ENCODE data around the gene ERO1B.
"Not testable (repeated sequence)": the region's sequence is repeated elsewhere in the genome, so short reads cannot be mapped to it uniquely, and the experiment has no call there.

Gene ERO1B

GRCh38 chr1:236281654-236282424 is at the start of gene ERO1B:
Gene ERO1B, minus strand, starts transcription at chr1:236281958. Its CDS starts 175 bp downstream, at chr1:236281783.
- peak; percentile 93 to 97 for DNase-seq (ENCODE audit: low read depth in 2 of 2)

DNA sequence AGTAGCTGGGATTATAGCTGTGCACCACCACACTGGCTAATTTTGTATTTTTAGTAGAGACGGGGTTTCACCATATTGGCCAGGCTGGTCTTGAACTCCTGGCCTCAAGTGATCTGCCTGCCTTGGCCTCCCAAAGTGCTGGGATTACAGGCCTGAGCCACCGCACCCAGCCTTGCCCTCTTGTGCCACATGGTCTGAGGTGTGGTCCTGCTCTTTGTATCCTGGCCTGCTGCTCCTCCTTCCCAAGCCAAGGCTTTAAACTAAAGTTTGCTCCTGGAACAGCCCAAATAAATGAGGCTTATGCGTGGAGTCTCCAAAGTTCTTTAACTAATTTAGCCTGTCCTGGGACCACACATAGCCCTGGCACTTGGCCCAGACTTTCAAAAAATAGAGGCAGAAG is 49.7 kb upstream of the ERO1B start:
- not testable (repeated sequence) for DNase-seq (ENCODE audit: low read depth in 2 of 2)

DNA sequence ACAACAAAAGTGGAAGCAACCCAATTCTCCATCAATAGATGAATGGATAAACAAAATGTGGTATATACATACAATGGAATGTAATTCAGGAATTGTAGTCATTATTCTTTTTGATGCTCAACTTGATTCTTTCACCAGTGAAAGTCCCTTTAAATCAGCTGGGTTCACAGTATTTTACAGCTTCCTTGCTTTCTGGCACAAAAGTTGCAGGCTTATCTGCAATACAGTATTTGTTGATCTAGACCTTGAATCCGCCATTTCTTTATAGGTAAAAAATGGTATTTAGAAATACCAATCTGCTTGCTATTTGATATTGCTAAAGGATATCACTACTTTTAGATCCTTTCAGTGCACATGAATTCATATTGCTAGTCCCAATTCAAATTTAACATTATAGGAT is 44.7 kb upstream of the ERO1B start:
- DNase-seq (ENCODE audit: low read depth in 2 of 2) = no peak

GRCh38 chr1:236325567-236325966 is 43.8 kb upstream of the ERO1B start:
- no peak for DNase-seq (ENCODE audit: low read depth in 2 of 2)

- no peak for DNase-seq (ENCODE audit: low read depth in 2 of 2)
Measured at GRCh38 chr1:236323819-236324411, 42.2 kb upstream of the ERO1B start.

- no peak for DNase-seq (ENCODE audit: low read depth in 2 of 2)
Measured at GRCh38 chr1:236322566-236323409, 41.0 kb upstream of the ERO1B start.

DNA sequence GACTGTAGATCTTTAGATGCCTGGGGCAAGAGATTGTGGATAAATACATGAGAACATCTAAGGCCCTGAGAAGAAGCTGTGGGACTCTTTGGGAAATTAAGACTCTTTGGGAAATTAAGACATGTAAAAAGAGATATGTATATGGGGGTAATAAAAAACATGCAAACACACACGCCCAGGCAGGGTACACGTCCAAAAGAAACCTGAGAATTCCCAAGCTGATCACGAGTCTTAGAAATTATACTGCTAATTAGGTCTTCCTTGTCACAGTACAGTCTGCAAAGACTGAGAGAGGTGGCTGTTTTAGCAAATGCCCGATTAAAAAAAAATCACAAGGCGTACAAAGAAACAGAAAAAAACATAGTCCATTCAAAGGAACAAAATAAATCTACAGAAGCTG is 39.3 kb upstream of the ERO1B start:
- no peak for DNase-seq (ENCODE audit: low read depth in 2 of 2)

DNA sequence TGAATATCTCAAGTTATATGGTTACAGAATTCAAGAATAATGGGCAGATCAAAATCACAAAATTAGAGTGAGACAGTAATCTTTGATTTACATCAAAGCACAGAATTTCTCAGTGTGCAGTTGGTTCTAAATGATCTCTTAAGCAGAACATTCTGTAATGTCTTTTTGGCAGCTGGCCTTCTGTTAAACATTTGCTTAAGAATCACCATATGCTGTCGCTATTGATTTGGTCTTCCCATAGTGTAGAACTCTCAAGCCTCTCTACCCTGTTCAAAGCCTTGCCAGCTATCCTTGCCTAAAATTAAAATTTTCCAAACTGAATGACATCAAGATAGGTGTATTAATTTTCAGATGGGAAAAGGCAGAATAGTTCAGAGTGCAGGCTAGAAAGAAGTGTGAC is 38.9 kb upstream of the ERO1B start:
- no peak for DNase-seq (ENCODE audit: low read depth in 2 of 2)

- no peak for DNase-seq (ENCODE audit: low read depth in 2 of 2)
Measured at GRCh38 chr1:236320214-236320613, 38.5 kb upstream of the ERO1B start.

DNA sequence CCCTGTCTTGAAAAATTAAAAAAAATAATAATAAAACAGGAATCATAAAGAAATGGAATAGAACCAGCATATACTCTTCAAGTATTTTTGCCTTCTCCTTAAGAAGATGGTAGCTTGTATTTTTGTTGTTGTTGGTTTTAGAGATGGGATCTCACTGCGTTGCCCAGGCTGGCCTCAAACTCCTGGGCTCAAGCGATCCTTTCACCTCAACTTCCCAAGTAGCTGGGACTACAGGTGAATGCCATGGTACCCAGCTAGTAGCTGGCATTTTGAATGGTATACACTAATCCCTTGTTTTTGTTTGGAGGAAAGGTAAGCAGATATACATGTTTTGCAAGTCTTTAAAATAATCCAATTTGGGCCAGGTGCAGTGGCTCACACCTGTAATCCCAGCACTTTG is 34.7 kb upstream of the ERO1B start:
- DNase-seq (ENCODE audit: low read depth in 2 of 2) = no peak

GRCh38 chr1:236315518-236315917 is 33.8 kb upstream of the ERO1B start:
- no peak for DNase-seq (ENCODE audit: low read depth in 2 of 2)

- no peak for DNase-seq (ENCODE audit: low read depth in 2 of 2)
Measured at GRCh38 chr1:236315092-236315491, 33.3 kb upstream of the ERO1B start.

DNA sequence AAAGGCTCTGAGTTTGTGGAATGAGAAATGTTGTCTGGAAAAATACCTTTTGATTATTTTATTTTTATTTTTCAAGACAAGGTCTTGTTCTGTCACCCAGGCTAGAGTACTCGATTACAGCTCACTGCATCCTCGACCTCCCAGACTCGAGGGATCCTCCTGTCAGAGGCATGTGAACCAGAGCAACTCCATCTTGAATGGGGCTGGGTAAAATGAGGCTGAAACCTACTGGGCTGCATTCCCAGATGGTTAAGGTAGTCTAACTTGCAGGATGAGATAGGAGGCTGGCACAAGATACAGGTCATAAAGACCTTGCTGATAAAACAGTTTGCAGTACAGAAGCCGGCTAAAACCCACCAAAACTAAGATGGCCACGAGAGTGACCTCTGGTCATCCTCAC is 32.3 kb upstream of the ERO1B start:
- DNase-seq (ENCODE audit: low read depth in 2 of 2) = not testable (repeated sequence)

GRCh38 chr1:236313427-236313826 is 31.7 kb upstream of the ERO1B start:
- no peak for DNase-seq (ENCODE audit: low read depth in 2 of 2)

- DNase-seq (ENCODE audit: low read depth in 2 of 2) = no peak
Measured at GRCh38 chr1:236311040-236311439, 29.3 kb upstream of the ERO1B start.

- DNase-seq (ENCODE audit: low read depth in 2 of 2) = no peak
Measured at GRCh38 chr1:236308827-236309226, 27.1 kb upstream of the ERO1B start.

- no peak for DNase-seq (ENCODE audit: low read depth in 2 of 2)
Measured at GRCh38 chr1:236307435-236307834, 25.7 kb upstream of the ERO1B start.

- no peak for DNase-seq (ENCODE audit: low read depth in 2 of 2)
Measured at GRCh38 chr1:236304682-236305081, 22.9 kb upstream of the ERO1B start.

DNA sequence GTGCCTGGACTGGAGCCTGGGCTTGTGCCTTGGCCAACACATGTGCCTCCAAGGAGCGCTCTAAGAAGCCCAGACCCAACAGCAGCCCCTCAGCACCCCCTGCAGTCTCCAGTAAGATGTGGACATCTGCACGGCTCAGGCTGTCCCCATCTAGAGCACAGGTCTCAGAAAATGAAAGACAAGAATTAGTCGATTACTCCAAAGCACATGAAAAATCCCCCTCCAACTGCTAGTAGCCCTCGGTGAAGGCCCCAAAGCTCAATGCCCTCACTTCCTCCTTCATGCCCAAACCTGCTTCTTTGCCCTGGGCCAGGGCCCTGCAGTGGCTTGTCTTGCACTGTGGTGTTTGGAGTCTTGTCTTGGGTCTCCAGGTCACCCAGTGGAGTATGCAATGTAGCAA is 21.9 kb upstream of the ERO1B start:
- no peak for DNase-seq (ENCODE audit: low read depth in 2 of 2)

GRCh38 chr1:236302941-236303340 is 21.2 kb upstream of the ERO1B start:
- no peak for DNase-seq (ENCODE audit: low read depth in 2 of 2)

GRCh38 chr1:236301958-236302335 is 20.2 kb upstream of the ERO1B start:
- DNase-seq (ENCODE audit: low read depth in 2 of 2) = no peak

GRCh38 chr1:236301080-236301957 is 19.6 kb upstream of the ERO1B start:
- DNase-seq (ENCODE audit: low read depth in 2 of 2) = no peak
